Tibial artery (tissue), 4 donors: ENCODE measurements around the gene TMEM141.
"Not testable (repeated sequence)": the region's sequence is repeated elsewhere in the genome, so short reads cannot be mapped to it uniquely, and the experiment has no call there.

Source experiments
- DNase-seq, 2 donors: peaks; one replicate each; pipeline ENCODE4 v3.0.0-alpha.2; 2019
- H3K27ac ChIP-seq, 2 donors: fragments of 200-600 bp; sonication (generic) in 1 of 2; 1 replicate in 1 of 2; 2 replicates in 1 of 2; pipeline ENCODE4 v1.5.1; 2018 to 2019; ENCODE audit warnings: mild to moderate bottlenecking in 1 of 2
- H3K27me3 ChIP-seq, 2 donors: fragments of 200-600 bp; sonication (generic) in 1 of 2; one replicate each; pipeline versions ENCODE4 v1.5.1 to v1.6.0; 2016 to 2019
- H3K36me3 ChIP-seq, 3 donors: fragments of 200-600 bp; sonication (generic) in 2 of 3; one replicate each; pipeline ENCODE4 v1.5.1; 2016 to 2019; ENCODE audit warnings: mild to moderate bottlenecking in 2 of 3
- H3K4me1 ChIP-seq, 4 donors: fragments of 200-600 bp; sonication (generic) in 2 of 4; 1 replicate in 3 of 4; 2 replicates in 1 of 4; pipeline ENCODE4 v1.5.1; 2016 to 2019
- H3K4me3 ChIP-seq, 2 donors: fragments of 200-600 bp; sonication (generic) in 1 of 2; 1 replicate in 1 of 2; 2 replicates in 1 of 2; pipeline ENCODE4 v1.5.1; 2018 to 2019; ENCODE audit warnings: mild to moderate bottlenecking in 2 of 2
- H3K9me3 ChIP-seq, 3 donors: fragments of 200-600 bp; sonication (generic) in 1 of 3; one replicate each; pipeline ENCODE4 v1.5.1; 2016 to 2019
- intact Hi-C: fragments of 100-400 bp; cut with DNase I; formaldehyde crosslinking; loops from one replicate; pipeline ENCODE4 v1.15.0; 2023; ENCODE audit warnings: low total_unique reads
- TF ChIP-seq, protein P1 (sequence below), 2 experiments: fragments of 200-600 bp in 1 of 2; fragments of 450-650 bp in 1 of 2; IDR thresholded peaks; one replicate each; pipeline ENCODE4 v1.5.1; 2017 to 2019; ENCODE audit warnings: antibody characterized with exemption in 2 of 2, mild to moderate bottlenecking in 1 of 2, moderate library complexity in 1 of 2

TMEM141 gene

DNA sequence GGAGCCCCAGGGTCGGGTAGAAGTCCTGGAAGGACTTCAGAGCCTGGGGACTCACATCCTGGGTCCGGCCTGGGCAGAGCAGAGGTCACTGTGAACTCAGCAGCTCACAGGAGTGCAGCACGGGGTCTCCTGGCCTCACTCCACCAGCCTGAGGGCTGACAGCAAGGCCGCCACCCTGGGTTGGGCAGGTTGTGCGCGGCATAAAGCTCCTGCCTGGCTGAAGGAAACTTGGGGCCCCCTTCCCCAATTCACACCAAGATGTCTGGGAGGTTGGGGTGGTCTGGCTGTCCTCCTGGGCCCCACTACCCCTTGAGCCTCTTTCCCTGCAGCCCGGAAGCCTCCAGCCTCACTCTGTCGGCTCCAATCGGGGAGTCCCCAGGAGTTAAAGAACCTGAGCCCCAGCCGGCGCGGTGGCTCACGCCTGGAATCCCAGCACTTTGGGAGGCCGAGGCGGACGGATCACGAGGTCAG is 28.9 kb upstream of the TMEM141 start:
- intact Hi-C loops: no loop called here
- Histone ChIP-seq H3K4me3 (no peak overlapping the region), H3K4me1 (peaks cover 0 to 10% (median 2%) of the 10 kb centered on the region in 4 donors), H3K36me3 (no peaks in the 10 kb centered on the region), H3K27ac (no peak overlapping the region), H3K27me3 (peaks cover 0 to 86% of the 10 kb centered on the region in 2 donors), H3K9me3 (no peaks in the 10 kb centered on the region)
- DNase-seq: no peak
- TF ChIP-seq, protein P1, sequence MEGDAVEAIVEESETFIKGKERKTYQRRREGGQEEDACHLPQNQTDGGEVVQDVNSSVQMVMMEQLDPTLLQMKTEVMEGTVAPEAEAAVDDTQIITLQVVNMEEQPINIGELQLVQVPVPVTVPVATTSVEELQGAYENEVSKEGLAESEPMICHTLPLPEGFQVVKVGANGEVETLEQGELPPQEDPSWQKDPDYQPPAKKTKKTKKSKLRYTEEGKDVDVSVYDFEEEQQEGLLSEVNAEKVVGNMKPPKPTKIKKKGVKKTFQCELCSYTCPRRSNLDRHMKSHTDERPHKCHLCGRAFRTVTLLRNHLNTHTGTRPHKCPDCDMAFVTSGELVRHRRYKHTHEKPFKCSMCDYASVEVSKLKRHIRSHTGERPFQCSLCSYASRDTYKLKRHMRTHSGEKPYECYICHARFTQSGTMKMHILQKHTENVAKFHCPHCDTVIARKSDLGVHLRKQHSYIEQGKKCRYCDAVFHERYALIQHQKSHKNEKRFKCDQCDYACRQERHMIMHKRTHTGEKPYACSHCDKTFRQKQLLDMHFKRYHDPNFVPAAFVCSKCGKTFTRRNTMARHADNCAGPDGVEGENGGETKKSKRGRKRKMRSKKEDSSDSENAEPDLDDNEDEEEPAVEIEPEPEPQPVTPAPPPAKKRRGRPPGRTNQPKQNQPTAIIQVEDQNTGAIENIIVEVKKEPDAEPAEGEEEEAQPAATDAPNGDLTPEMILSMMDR (IDR thresholded peaks at IDR 0.05): no peak

DNA sequence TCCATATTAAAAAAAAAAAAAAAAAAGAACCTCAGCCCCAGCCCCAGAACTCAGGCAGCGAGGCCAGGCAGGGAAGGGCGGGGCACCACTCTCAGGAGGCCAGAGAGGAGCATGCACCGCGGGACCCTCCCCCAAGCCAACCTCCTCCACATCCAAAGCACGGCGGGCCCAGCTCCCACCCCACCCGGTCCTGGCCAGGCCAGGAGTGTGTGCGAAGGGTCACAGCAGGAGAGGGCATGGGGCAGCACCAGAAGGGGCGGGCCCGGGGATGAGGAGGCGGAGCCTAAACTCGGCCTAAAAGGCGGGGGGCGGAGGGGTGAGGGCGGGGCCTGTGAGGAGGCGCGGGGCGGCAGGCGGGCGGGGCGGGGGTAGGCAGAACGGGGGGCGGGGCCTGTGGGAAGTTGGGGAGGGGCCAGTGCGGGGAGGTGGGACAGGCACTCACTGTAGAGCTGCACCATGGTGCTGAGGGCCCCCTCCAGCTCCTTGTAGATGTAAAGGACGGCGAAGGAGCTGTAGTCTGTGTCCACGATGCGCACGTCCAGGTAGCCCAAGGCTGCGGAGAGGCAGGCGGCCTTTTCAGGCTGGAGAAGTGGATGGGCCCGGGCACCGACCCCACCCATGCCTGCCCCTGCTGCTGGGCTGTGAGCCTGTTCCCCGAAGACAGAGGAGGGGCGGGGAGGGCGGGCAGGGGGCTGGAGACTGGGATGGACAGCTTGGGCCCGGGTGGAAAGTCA is 28.1 kb upstream of the TMEM141 start:
- H3K27ac ChIP-seq: no peak overlapping the region
- TF ChIP-seq, protein P1 (IDR thresholded peaks at IDR 0.05): no peak
- no peaks in the 10 kb centered on the region for H3K36me3 ChIP-seq
- intact Hi-C loops: no loop called here
- H3K4me3 ChIP-seq: no peak overlapping the region
- peaks cover 0 to 86% of the 10 kb centered on the region in 2 donors for H3K27me3 ChIP-seq
- H3K4me1 ChIP-seq: peaks cover 0 to 10% (median 2%) of the 10 kb centered on the region in 4 donors
- H3K9me3 ChIP-seq: no peaks in the 10 kb centered on the region
- peak in 1 of 2 donors; percentile 51 for DNase-seq

DNA sequence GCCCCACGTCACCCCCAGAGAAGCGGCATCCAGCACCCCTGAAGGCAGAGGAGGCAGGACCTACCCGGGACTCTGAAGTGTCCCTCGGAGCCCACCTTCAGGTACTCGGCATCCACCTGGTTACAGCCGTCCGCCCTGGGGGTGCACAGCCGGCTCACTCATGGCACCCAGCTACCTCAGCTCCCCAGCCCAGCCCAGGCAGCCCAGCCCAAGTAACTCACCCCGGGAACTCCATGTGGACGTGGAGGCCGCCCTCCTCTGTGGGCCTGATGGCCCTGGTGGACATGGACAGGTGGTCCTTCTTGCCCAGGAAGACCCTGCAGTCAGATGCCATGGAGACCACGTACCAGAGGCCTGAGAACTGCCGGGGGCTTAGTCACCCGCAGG is 27.5 kb upstream of the TMEM141 start:
- Histone ChIP-seq H3K27me3 (peaks cover 0 to 84% of the 10 kb centered on the region in 2 donors), H3K36me3 (no peaks in the 10 kb centered on the region), H3K4me1 (peaks cover 0 to 10% (median 2%) of the 10 kb centered on the region in 4 donors), H3K27ac (no peak overlapping the region), H3K9me3 (no peaks in the 10 kb centered on the region), H3K4me3 (no peak overlapping the region)
- TF ChIP-seq, protein P1 (IDR thresholded peaks at IDR 0.05): no peak
- intact Hi-C loops: no loop called here
- peak in 1 of 2 donors; percentile 52 for DNase-seq

DNA sequence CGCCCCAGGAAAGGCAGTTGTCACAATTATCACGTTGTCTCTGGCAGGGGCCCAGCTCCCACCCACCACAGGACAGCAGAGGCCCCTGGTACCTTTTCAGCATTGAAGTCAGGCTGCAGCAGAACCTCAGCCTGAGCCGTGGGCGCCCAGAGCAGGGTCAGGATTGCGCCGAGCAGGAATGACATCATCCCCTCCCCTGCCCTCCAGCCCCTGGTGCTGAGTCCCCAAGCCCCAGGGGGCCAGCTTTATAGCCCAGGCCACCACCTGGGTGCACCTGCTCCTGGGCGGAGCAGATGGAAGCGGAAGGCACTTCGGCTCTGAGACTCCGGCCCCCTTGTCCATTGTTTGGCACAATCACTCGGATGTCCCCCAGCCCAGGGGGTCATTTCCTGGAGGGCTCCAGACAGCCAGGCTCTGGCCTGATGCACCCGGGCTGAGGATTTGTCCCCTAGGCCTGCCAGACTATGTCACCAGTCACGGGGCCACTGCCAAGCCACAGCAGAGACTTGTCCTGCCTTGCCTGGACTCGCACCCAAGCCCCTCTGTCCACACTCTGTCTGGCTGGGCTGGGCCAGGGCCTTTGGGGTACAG is 26.7 kb upstream of the TMEM141 start, which contains the start of gene LCN15:
Gene LCN15 (minus strand): TSS at position 218 of the 591 bp plus-strand sequence. CDS start 30 bp downstream, at position 188.
- intact Hi-C loops: no loop called here
- peaks cover 0 to 10% (median 2%) of the 10 kb centered on the region in 4 donors for H3K4me1 ChIP-seq
- no peaks in the 10 kb centered on the region for H3K9me3 ChIP-seq
- H3K27ac ChIP-seq: no peak within 1 kb of the TSS
- no peak within 1 kb of the TSS for H3K4me3 ChIP-seq
- H3K27me3 ChIP-seq: peaks cover 0 to 77% of the 10 kb centered on the region in 2 donors
- no peaks in the 10 kb centered on the region for H3K36me3 ChIP-seq
- TF ChIP-seq, protein P1 (IDR thresholded peaks at IDR 0.05): no peak
- peak in 1 of 2 donors; percentile 56 for DNase-seq

DNA sequence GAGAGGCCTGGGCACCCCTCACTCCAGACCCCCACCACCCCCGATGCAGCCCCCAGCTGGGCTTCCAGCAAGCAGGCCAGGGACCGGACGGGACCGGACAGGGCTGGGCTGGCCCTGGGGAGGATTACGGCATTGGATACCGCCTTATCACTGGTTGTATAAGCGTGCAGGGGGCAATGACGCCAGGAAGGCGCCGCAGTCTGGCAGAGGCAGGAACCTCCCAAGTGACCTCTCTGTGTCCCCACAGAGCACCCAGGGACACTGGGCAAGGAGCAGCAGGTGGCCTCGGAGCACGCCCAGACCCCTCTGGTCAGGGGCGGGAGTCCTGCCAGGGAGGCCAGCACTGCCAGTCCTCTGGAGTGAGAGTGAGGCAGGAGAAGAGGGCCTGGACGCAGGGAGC is 26.1 kb upstream of the TMEM141 start:
- H3K27ac ChIP-seq: no peak overlapping the region
- DNase-seq: peak in 1 of 2 donors; percentile 45
- H3K9me3 ChIP-seq: no peaks in the 10 kb centered on the region
- TF ChIP-seq, protein P1 (IDR thresholded peaks at IDR 0.05): no peak
- intact Hi-C loops: no loop called here
- no peak overlapping the region for H3K4me3 ChIP-seq
- peaks cover 0 to 14% (median 2%) of the 10 kb centered on the region in 4 donors for H3K4me1 ChIP-seq
- no peaks in the 10 kb centered on the region for H3K36me3 ChIP-seq
- peaks cover 0 to 73% of the 10 kb centered on the region in 2 donors for H3K27me3 ChIP-seq

DNA sequence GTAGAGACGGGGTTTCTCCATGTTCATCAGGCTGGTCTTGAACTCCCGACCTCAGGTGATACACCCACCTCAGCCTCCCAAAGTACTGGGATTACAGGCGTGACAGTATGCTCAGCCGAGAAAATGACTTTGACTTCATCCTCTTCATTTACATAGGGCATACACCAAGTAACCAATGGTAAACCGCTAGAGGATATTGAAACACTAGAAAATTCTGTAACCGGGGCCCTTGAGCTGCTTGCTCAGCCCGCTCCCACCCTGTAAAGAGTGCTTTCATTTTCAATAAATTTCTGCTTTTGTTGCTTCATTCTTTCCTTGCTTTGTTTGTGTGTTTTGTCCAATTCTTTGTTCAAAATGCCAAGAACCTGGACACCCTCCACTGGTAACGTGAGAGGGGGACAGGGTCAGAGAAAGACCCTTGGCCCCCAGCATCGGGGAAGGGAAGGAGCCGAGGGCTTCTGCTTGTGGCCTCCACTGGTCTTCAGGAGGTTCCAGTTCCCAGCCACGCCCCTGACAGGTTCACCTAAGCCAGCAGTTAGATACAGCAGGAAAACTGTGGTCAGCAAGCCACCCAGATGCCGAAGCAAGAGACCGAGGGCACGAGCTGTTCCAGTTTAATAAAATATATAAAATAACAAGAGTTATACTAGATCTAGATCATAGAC is 25.3 kb upstream of the TMEM141 start:
- H3K27ac ChIP-seq, H3K36me3 ChIP-seq, intact Hi-C loops, H3K4me3 ChIP-seq, H3K9me3 ChIP-seq, H3K4me1 ChIP-seq: not testable (repeated sequence)
- peak in 1 of 2 donors; percentile 56 for DNase-seq
- H3K27me3 ChIP-seq: peaks cover 0 to 64% of the 10 kb centered on the region in 2 donors

DNA sequence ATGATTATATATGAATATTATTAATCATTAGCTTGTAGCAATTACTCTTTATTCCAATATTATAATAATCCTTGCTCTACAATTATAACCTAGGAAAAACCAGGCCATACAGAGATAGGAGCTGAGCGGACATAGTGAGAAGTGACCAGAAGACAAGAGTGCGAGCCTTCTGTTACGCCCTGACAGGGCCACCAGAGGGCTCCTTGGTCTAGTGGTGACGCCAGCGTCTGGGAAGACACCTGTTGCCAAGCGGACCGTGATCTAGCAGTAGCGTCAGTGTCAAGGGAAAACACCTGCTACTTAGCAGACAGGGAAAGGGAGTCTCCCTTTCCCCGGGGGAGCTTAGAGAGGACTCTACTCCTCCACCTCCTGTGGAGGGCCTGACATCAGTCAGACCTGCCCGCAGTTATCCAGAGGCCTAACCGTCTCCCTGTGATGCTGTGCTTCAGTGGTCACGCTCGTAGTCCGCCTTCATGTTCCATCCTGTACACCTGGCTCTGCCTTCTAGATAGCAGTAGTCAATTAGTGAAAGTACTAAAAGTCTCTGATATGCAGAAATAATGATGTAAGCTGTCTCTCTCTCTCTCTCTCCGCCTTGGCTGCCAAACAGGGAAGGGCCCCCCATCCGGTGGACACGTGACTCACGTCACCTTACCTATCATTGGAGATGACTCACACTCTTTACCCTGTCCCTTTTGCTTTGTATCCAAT is 24.6 kb upstream of the TMEM141 start:
- peaks cover 0 to 59% of the 10 kb centered on the region in 2 donors for H3K27me3 ChIP-seq
- H3K4me1 ChIP-seq, intact Hi-C loops: not testable (repeated sequence)

More for the DNA sequence above, 24.6 kb upstream of the TMEM141 start:
- H3K9me3 ChIP-seq, H3K4me3 ChIP-seq, H3K36me3 ChIP-seq, H3K27ac ChIP-seq: not testable (repeated sequence)
- peak in 1 of 2 donors; percentile 61 for DNase-seq
